ENCODE measurements around the gene GID4. TPM values are rescaled to one million over a fixed set of nuclear protein-coding genes. Genes with fewer than 3 reads are reported as not detected.

Gene GID4
- total and polyA plus RNA-seq, 9 of the 15 experiments (the other 6 are each of a cell fraction or from before 2014, with no cell fraction given): 1.2 to 6.4 (median 3.7) TPM

- TF ChIP-seq, protein P1, sequence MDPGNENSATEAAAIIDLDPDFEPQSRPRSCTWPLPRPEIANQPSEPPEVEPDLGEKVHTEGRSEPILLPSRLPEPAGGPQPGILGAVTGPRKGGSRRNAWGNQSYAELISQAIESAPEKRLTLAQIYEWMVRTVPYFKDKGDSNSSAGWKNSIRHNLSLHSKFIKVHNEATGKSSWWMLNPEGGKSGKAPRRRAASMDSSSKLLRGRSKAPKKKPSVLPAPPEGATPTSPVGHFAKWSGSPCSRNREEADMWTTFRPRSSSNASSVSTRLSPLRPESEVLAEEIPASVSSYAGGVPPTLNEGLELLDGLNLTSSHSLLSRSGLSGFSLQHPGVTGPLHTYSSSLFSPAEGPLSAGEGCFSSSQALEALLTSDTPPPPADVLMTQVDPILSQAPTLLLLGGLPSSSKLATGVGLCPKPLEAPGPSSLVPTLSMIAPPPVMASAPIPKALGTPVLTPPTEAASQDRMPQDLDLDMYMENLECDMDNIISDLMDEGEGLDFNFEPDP (CRISPR knock-in tag; IDR thresholded peaks at IDR 0.05): no peak
- peak; percentile 81 for TF ChIP-seq TOE1 (IDR thresholded peaks at IDR 0.05; ENCODE audit: borderline replicate concordance)
- no peak for TF ChIP-seq TOE1 (CRISPR knock-in tag; IDR thresholded peaks at IDR 0.05; ENCODE audit: borderline replicate concordance, low read depth)
- TF ChIP-seq HCFC1 (IDR thresholded peaks at IDR 0.05; ENCODE audit: low read depth, low read length): peak; percentile 84
- TF ChIP-seq, protein P2, sequence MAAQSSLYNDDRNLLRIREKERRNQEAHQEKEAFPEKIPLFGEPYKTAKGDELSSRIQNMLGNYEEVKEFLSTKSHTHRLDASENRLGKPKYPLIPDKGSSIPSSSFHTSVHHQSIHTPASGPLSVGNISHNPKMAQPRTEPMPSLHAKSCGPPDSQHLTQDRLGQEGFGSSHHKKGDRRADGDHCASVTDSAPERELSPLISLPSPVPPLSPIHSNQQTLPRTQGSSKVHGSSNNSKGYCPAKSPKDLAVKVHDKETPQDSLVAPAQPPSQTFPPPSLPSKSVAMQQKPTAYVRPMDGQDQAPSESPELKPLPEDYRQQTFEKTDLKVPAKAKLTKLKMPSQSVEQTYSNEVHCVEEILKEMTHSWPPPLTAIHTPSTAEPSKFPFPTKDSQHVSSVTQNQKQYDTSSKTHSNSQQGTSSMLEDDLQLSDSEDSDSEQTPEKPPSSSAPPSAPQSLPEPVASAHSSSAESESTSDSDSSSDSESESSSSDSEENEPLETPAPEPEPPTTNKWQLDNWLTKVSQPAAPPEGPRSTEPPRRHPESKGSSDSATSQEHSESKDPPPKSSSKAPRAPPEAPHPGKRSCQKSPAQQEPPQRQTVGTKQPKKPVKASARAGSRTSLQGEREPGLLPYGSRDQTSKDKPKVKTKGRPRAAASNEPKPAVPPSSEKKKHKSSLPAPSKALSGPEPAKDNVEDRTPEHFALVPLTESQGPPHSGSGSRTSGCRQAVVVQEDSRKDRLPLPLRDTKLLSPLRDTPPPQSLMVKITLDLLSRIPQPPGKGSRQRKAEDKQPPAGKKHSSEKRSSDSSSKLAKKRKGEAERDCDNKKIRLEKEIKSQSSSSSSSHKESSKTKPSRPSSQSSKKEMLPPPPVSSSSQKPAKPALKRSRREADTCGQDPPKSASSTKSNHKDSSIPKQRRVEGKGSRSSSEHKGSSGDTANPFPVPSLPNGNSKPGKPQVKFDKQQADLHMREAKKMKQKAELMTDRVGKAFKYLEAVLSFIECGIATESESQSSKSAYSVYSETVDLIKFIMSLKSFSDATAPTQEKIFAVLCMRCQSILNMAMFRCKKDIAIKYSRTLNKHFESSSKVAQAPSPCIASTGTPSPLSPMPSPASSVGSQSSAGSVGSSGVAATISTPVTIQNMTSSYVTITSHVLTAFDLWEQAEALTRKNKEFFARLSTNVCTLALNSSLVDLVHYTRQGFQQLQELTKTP (IDR thresholded peaks at IDR 0.05; ENCODE audit: low read depth in 1 of 2, partially characterized antibody in 2 of 2): peak in 1 of 2 experiments; percentile 38
- no peak for TF ChIP-seq MYBL2 (IDR thresholded peaks at IDR 0.05; ENCODE audit: low read depth)
- TF ChIP-seq MYBL2 (CRISPR knock-in tag; IDR thresholded peaks at IDR 0.05; ENCODE audit: borderline replicate concordance): no peak
- no peak for TF ChIP-seq U2AF2 (optimal IDR thresholded peaks at IDR 0.05; ENCODE audit: low read depth, low read length)
- TF ChIP-seq TCF7 (IDR thresholded peaks at IDR 0.05; ENCODE audit: borderline replicate concordance): peak; percentile 57; the same call in 1 of the 2 replicates
- peak; percentile 42; the same call in 1 of the 2 replicates for TF ChIP-seq NCOR1 (IDR thresholded peaks at IDR 0.05)
- TF ChIP-seq SIN3B (IDR thresholded peaks at IDR 0.05; ENCODE audit: low read depth): peak; percentile 72
- TF ChIP-seq ADNP (tag; IDR thresholded peaks at IDR 0.05): peak; percentile 99
- no peak for TF ChIP-seq NFATC3 (IDR thresholded peaks at IDR 0.05)
- 0 out of 2 replicates have a peak, but pooled peaks have one; percentile 40 for TF ChIP-seq EP300 (IDR thresholded peaks at IDR 0.05; ENCODE audit: low read length)
- TF ChIP-seq RAD21 (CRISPR knock-in tag; conservative IDR thresholded peaks at IDR 0.05 in 1 of 2, IDR thresholded peaks at IDR 0.05 in 1 of 2): peak; percentile 10 to 33; a peak in 1 of 4 replicates
- peak in 1 of 2 experiments; percentile 65; a peak in 1 of 4 replicates for TF ChIP-seq FOXK2 (conservative IDR thresholded peaks at IDR 0.05 in 1 of 2, IDR thresholded peaks at IDR 0.05 in 1 of 2; ENCODE audit: low read depth in 2 of 2)
- TF ChIP-seq, protein P3, sequence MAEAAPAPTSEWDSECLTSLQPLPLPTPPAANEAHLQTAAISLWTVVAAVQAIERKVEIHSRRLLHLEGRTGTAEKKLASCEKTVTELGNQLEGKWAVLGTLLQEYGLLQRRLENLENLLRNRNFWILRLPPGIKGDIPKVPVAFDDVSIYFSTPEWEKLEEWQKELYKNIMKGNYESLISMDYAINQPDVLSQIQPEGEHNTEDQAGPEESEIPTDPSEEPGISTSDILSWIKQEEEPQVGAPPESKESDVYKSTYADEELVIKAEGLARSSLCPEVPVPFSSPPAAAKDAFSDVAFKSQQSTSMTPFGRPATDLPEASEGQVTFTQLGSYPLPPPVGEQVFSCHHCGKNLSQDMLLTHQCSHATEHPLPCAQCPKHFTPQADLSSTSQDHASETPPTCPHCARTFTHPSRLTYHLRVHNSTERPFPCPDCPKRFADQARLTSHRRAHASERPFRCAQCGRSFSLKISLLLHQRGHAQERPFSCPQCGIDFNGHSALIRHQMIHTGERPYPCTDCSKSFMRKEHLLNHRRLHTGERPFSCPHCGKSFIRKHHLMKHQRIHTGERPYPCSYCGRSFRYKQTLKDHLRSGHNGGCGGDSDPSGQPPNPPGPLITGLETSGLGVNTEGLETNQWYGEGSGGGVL (CRISPR knock-in tag; IDR thresholded peaks at IDR 0.05): no peak
Measured at GRCh38 chr17:18087610-18088491, 48.6 kb downstream of the GID4 start, which contains the start of gene DRG2 (continued).
